ENCODE results near the gene TPSB2. TPM values are rescaled to one million over a fixed set of nuclear protein-coding genes. Genes with fewer than 3 reads are reported as not detected.
"Not testable (repeated sequence)": the region's sequence is repeated elsewhere in the genome, so short reads cannot be mapped to it uniquely, and the experiment has no call there.

Gene TPSB2
- total RNA-seq, 1 donor from 2014 or later = not detected

GRCh38 chr16:1271380-1271723, 41.4 kb upstream of the TPSB2 start:
- no peak for DNase-seq
- ATAC-seq (ENCODE audit: low read depth) = no peak
- no peaks in the 10 kb centered on the region for H3K36me3 Mint-ChIP-seq (ENCODE audit: low read depth)
- H3K4me3 Mint-ChIP-seq = no peak overlapping the region
- no peaks in the 10 kb centered on the region for H3K9me3 Mint-ChIP-seq
- peaks cover 11% of the 10 kb centered on the region for H3K27me3 Mint-ChIP-seq
- H3K27ac Mint-ChIP-seq = peak overlapping the region; percentile 43
- CTCF ChIA-PET = no interaction called here
- intact Hi-C loops (cut with micrococcal nuclease) = no loop called here
- no peak for TF ChIP-seq CTCF (IDR thresholded peaks at IDR 0.05)
- no peaks in the 10 kb centered on the region for H3K4me1 Mint-ChIP-seq
- POLR2A ChIA-PET = no interaction called here

GRCh38 chr16:1269418-1269817, 39.4 kb upstream of the TPSB2 start:
- not testable (repeated sequence) for H3K27ac Mint-ChIP-seq

GRCh38 chr16:1265826-1266225, 35.8 kb upstream of the TPSB2 start:
- ATAC-seq (ENCODE audit: low read depth) (no peak), DNase-seq (no peak)
- H3K4me1 Mint-ChIP-seq = no peaks in the 10 kb centered on the region
- H3K4me3 Mint-ChIP-seq = no peak overlapping the region
- no peaks in the 10 kb centered on the region for H3K9me3 Mint-ChIP-seq
- no peaks in the 10 kb centered on the region for H3K36me3 Mint-ChIP-seq (ENCODE audit: low read depth)
- intact Hi-C loops (cut with micrococcal nuclease) = no loop called here
- CTCF ChIA-PET = no interaction called here
- POLR2A ChIA-PET = no interaction called here
- peaks cover 9% of the 10 kb centered on the region for H3K27me3 Mint-ChIP-seq
- no peak overlapping the region for H3K27ac Mint-ChIP-seq
- no peak for TF ChIP-seq CTCF (IDR thresholded peaks at IDR 0.05)

More at GRCh38 chr16:1269418-1269817, 39.4 kb upstream of the TPSB2 start:
- DNase-seq; CTCF ChIA-PET; ATAC-seq (ENCODE audit: low read depth); H3K4me3 Mint-ChIP-seq; intact Hi-C loops (cut with micrococcal nuclease); H3K36me3 Mint-ChIP-seq (ENCODE audit: low read depth); H3K9me3 Mint-ChIP-seq; H3K4me1 Mint-ChIP-seq; H3K27me3 Mint-ChIP-seq: not testable (repeated sequence)
- POLR2A ChIA-PET = interaction anchor here (0.7 kb wide), 1 partner anchor 655 kb away, joined by 5 read pairs; no protein-coding TSS in a partner anchor

- Mint-ChIP-seq H3K36me3 (ENCODE audit: low read depth) (no peaks in the 10 kb centered on the region), H3K4me3 (no peak overlapping the region), H3K27ac (no peak overlapping the region), H3K4me1 (no peaks in the 10 kb centered on the region), H3K27me3 (peaks cover 12% of the 10 kb centered on the region), H3K9me3 (no peaks in the 10 kb centered on the region)
- ChIA-PET CTCF (no interaction called here), POLR2A (no interaction called here)
- ATAC-seq (ENCODE audit: low read depth) (no peak), DNase-seq (no peak)
- intact Hi-C loops (cut with micrococcal nuclease) = no loop called here
- TF ChIP-seq CTCF (IDR thresholded peaks at IDR 0.05) = no peak
These were observed 35.2 kb upstream of the TPSB2 start for GRCh38 chr16:1265090-1265630.

GRCh38 chr16:1264345-1265089, 34.5 kb upstream of the TPSB2 start:
- no peak for TF ChIP-seq CTCF (IDR thresholded peaks at IDR 0.05)
- Mint-ChIP-seq H3K4me1 (no peaks in the 10 kb centered on the region), H3K36me3 (ENCODE audit: low read depth) (no peaks in the 10 kb centered on the region), H3K27me3 (peaks cover 12% of the 10 kb centered on the region), H3K4me3 (no peak overlapping the region), H3K9me3 (no peaks in the 10 kb centered on the region), H3K27ac (no peak overlapping the region)
- ChIA-PET POLR2A (no interaction called here), CTCF (no interaction called here)
- intact Hi-C loops (cut with micrococcal nuclease) = no loop called here
- DNase-seq (no peak), ATAC-seq (ENCODE audit: low read depth) (no peak)

All from activated B cell treated with CpG ODN at 0.5 μM for 24 hours (primary cell).